Activated T-helper 1 cell treated with anti-CD3 and anti-CD28 coated beads, Interleukin-12 subunit alpha, Interleukin-12 subunit beta, Interleukin-2, Interleukin-4 antibody, amounts not matched to agents 30 ng/mL and 10 ng/mL and 1 ng/mL, durations not matched to agents 14 hours and 24 hours and 36 hours (primary cell): ENCODE measurements around the gene MAP7. TPM values are rescaled to one million over a fixed set of nuclear protein-coding genes. Genes with fewer than 3 reads are reported as not detected.
"Not testable (repeated sequence)": the region's sequence is repeated elsewhere in the genome, so short reads cannot be mapped to it uniquely, and the experiment has no call there.

ENCODE experiments used
- DNase-seq: peaks from one replicate; pipeline ENCODE4 v3.0.0; 2021; ENCODE audit warnings: low spot score
- H3K27ac Mint-ChIP-seq: one replicate; pipeline ENCODE4 v1.8.0; 2021; ENCODE audit warnings: mild to moderate bottlenecking, mixed read lengths
- H3K27me3 Mint-ChIP-seq: one replicate; pipeline ENCODE4 v1.8.0; 2022; ENCODE audit warnings: mild to moderate bottlenecking, moderate library complexity, mixed read lengths; ENCODE audit not compliant: insufficient read depth
- H3K36me3 Mint-ChIP-seq: one replicate; pipeline ENCODE4 v1.8.0; 2021; ENCODE audit warnings: low read depth, mixed read lengths
- H3K4me1 Mint-ChIP-seq: one replicate; pipeline ENCODE4 v1.8.0; 2021; ENCODE audit warnings: low read depth, mixed read lengths
- H3K4me3 Mint-ChIP-seq: one replicate; pipeline ENCODE4 v1.8.0; 2021; ENCODE audit warnings: mild to moderate bottlenecking, moderate library complexity, mixed read lengths
- H3K9me3 Mint-ChIP-seq: one replicate; pipeline ENCODE4 v1.8.0; 2021; ENCODE audit warnings: mixed read lengths
- intact Hi-C: fragments of 100-400 bp; cut with micrococcal nuclease; formaldehyde crosslinking; loops from one replicate; pipeline ENCODE4 v1.15.1; 2024
- total RNA-seq: library from RNA; stranded (reverse); gene quantifications from 2 replicates; pipeline ENCODE4 v1.2.3, GENCODE V29; 2022

The MAP7 gene
- total RNA-seq, 1 donor from 2014 or later, result 2.3 TPM

- intact Hi-C loops, result no loop called here
- no peaks in the 10 kb centered on the region for H3K36me3 Mint-ChIP-seq
Observed at GRCh38 chr6:136435101-136435500, 115.1 kb downstream of the MAP7 start.

GRCh38 chr6:136431306-136431705 lies 118.9 kb downstream of the MAP7 start:
- intact Hi-C loops, DNase-seq, H3K9me3 Mint-ChIP-seq: not testable (repeated sequence)

More at GRCh38 chr6:136435101-136435500, 115.1 kb downstream of the MAP7 start:
- H3K27me3 Mint-ChIP-seq, result peaks cover 12% of the 10 kb centered on the region
- H3K9me3 Mint-ChIP-seq, result no peaks in the 10 kb centered on the region
- DNase-seq, result no peak
- no peaks in the 10 kb centered on the region for H3K4me1 Mint-ChIP-seq
- H3K4me3 Mint-ChIP-seq, result no peak overlapping the region
- H3K27ac Mint-ChIP-seq, result no peak overlapping the region

GRCh38 chr6:136429264-136430065 lies 120.8 kb downstream of the MAP7 start:
- H3K4me3 Mint-ChIP-seq, result no peak overlapping the region
- intact Hi-C loops, result no loop called here
- DNase-seq, result no peak
- H3K27ac Mint-ChIP-seq, result no peak overlapping the region
- H3K9me3 Mint-ChIP-seq, result no peaks in the 10 kb centered on the region
- H3K4me1 Mint-ChIP-seq, result no peaks in the 10 kb centered on the region
- H3K36me3 Mint-ChIP-seq, result no peaks in the 10 kb centered on the region
- peaks cover 13% of the 10 kb centered on the region for H3K27me3 Mint-ChIP-seq

More at GRCh38 chr6:136431306-136431705, 118.9 kb downstream of the MAP7 start:
- not testable (repeated sequence) for H3K27ac Mint-ChIP-seq, H3K36me3 Mint-ChIP-seq, H3K4me3 Mint-ChIP-seq, H3K4me1 Mint-ChIP-seq
- H3K27me3 Mint-ChIP-seq, result peaks cover 14% of the 10 kb centered on the region

GRCh38 chr6:136427378-136427717 lies 122.9 kb downstream of the MAP7 start:
- H3K9me3 Mint-ChIP-seq, result no peaks in the 10 kb centered on the region
- no peak overlapping the region for H3K4me3 Mint-ChIP-seq
- no peaks in the 10 kb centered on the region for H3K36me3 Mint-ChIP-seq
- intact Hi-C loops, result no loop called here
- DNase-seq, result no peak
- H3K4me1 Mint-ChIP-seq, result no peaks in the 10 kb centered on the region
- no peak overlapping the region for H3K27ac Mint-ChIP-seq
- peaks cover 4% of the 10 kb centered on the region for H3K27me3 Mint-ChIP-seq

GRCh38 chr6:136426627-136427377 lies 123.4 kb downstream of the MAP7 start:
- no peak for DNase-seq
- Mint-ChIP-seq H3K36me3 (no peaks in the 10 kb centered on the region), H3K27ac (no peak overlapping the region), H3K4me3 (no peak overlapping the region), H3K27me3 (peaks cover 4% of the 10 kb centered on the region), H3K9me3 (no peaks in the 10 kb centered on the region), H3K4me1 (no peaks in the 10 kb centered on the region)
- intact Hi-C loops, result no loop called here

GRCh38 chr6:136425793-136426192 lies 124.4 kb downstream of the MAP7 start:
- Mint-ChIP-seq H3K27me3 (peaks cover 4% of the 10 kb centered on the region), H3K9me3 (no peaks in the 10 kb centered on the region), H3K36me3 (no peaks in the 10 kb centered on the region), H3K27ac (no peak overlapping the region), H3K4me1 (no peaks in the 10 kb centered on the region), H3K4me3 (no peak overlapping the region)
- intact Hi-C loops, result no loop called here
- DNase-seq, result no peak

- no peak for DNase-seq
- Mint-ChIP-seq H3K4me1 (no peaks in the 10 kb centered on the region), H3K27ac (no peak overlapping the region), H3K36me3 (no peaks in the 10 kb centered on the region), H3K27me3 (peaks cover 4% of the 10 kb centered on the region), H3K4me3 (no peak overlapping the region), H3K9me3 (no peaks in the 10 kb centered on the region)
- intact Hi-C loops, result no loop called here
Observed at GRCh38 chr6:136424901-136425300, 125.3 kb downstream of the MAP7 start.

- H3K4me3 Mint-ChIP-seq, result no peak overlapping the region
Observed at GRCh38 chr6:136424450-136424849, 125.8 kb downstream of the MAP7 start.

GRCh38 chr6:136421537-136422158 lies 128.6 kb downstream of the MAP7 start:
- no peaks in the 10 kb centered on the region for H3K4me1 Mint-ChIP-seq
- DNase-seq, result no peak

More at GRCh38 chr6:136424450-136424849, 125.8 kb downstream of the MAP7 start:
- no peaks in the 10 kb centered on the region for H3K9me3 Mint-ChIP-seq
- intact Hi-C loops, result no loop called here
- H3K4me1 Mint-ChIP-seq, result no peaks in the 10 kb centered on the region
- no peaks in the 10 kb centered on the region for H3K36me3 Mint-ChIP-seq
- H3K27ac Mint-ChIP-seq, result no peak overlapping the region
- DNase-seq, result no peak
- H3K27me3 Mint-ChIP-seq, result peaks cover 4% of the 10 kb centered on the region

GRCh38 chr6:136420853-136421252 lies 129.4 kb downstream of the MAP7 start:
- no peak for DNase-seq
- intact Hi-C loops, result no loop called here
- no peak overlapping the region for H3K27ac Mint-ChIP-seq
- H3K9me3 Mint-ChIP-seq, result no peaks in the 10 kb centered on the region
- no peaks in the 10 kb centered on the region for H3K27me3 Mint-ChIP-seq
- H3K36me3 Mint-ChIP-seq, result no peaks in the 10 kb centered on the region
- no peaks in the 10 kb centered on the region for H3K4me1 Mint-ChIP-seq
- no peak overlapping the region for H3K4me3 Mint-ChIP-seq

More at GRCh38 chr6:136421537-136422158, 128.6 kb downstream of the MAP7 start:
- Mint-ChIP-seq H3K27me3 (no peaks in the 10 kb centered on the region), H3K4me3 (no peak overlapping the region), H3K9me3 (no peaks in the 10 kb centered on the region), H3K36me3 (no peaks in the 10 kb centered on the region), H3K27ac (no peak overlapping the region)
- intact Hi-C loops, result no loop called here

GRCh38 chr6:136415351-136416007 lies 134.7 kb downstream of the MAP7 start:
- H3K27me3 Mint-ChIP-seq, result no peaks in the 10 kb centered on the region
- H3K27ac Mint-ChIP-seq, result no peak overlapping the region
- H3K4me3 Mint-ChIP-seq, result no peak overlapping the region
- H3K4me1 Mint-ChIP-seq, result peaks cover 4% of the 10 kb centered on the region
- H3K9me3 Mint-ChIP-seq, result no peaks in the 10 kb centered on the region
- intact Hi-C loops, result no loop called here
- H3K36me3 Mint-ChIP-seq, result no peaks in the 10 kb centered on the region
- no peak for DNase-seq

- Mint-ChIP-seq H3K4me1 (peaks cover 19% of the 10 kb centered on the region), H3K4me3 (no peak overlapping the region), H3K27me3 (no peaks in the 10 kb centered on the region), H3K27ac (no peak overlapping the region), H3K9me3 (no peaks in the 10 kb centered on the region), H3K36me3 (no peaks in the 10 kb centered on the region)
- intact Hi-C loops, result no loop called here
- no peak for DNase-seq
Observed at GRCh38 chr6:136412410-136412809, 137.8 kb downstream of the MAP7 start.
